Measurements from ENCODE around the gene STEAP4.

Gene STEAP4

GRCh38 chr7:88293866-88294265 is 12.8 kb downstream of the STEAP4 start:
- TF ChIP-seq SIN3A (IDR thresholded peaks at IDR 0.05; ENCODE audit: borderline replicate concordance, insufficient read depth, low read length): no peak
- no peak for TF ChIP-seq FOXP2 (optimal IDR thresholded peaks at IDR 0.05; ENCODE audit: borderline replicate concordance, extremely low read depth, extremely low read length, insufficient read depth)
- TF ChIP-seq REST (IDR thresholded peaks at IDR 0.05; ENCODE audit: insufficient read depth in 1 of 2, low read depth in 2 of 2, low read length in 2 of 2): no peak

GRCh38 chr7:88291398-88292173 is 15.1 kb downstream of the STEAP4 start:
- TF ChIP-seq TAF1 (IDR thresholded peaks at IDR 0.05; ENCODE audit: borderline replicate concordance, insufficient read depth, low read length): no peak
- TF ChIP-seq FOXP2 (optimal IDR thresholded peaks at IDR 0.05; ENCODE audit: borderline replicate concordance, extremely low read depth, extremely low read length, insufficient read depth): peak; percentile 62

GRCh38 chr7:88290491-88290890 is 16.2 kb downstream of the STEAP4 start:
- no peak for TF ChIP-seq SIN3A (IDR thresholded peaks at IDR 0.05; ENCODE audit: borderline replicate concordance, insufficient read depth, low read length)
- TF ChIP-seq FOXP2 (optimal IDR thresholded peaks at IDR 0.05; ENCODE audit: borderline replicate concordance, extremely low read depth, extremely low read length, insufficient read depth): no peak
- TF ChIP-seq REST (IDR thresholded peaks at IDR 0.05; ENCODE audit: insufficient read depth in 1 of 2, low read depth in 2 of 2, low read length in 2 of 2): no peak
- TF ChIP-seq TAF1 (IDR thresholded peaks at IDR 0.05; ENCODE audit: borderline replicate concordance, insufficient read depth, low read length): no peak
- no peak for TF ChIP-seq POLR2AphosphoS5 (IDR thresholded peaks at IDR 0.05; ENCODE audit: low read depth, low read length)

GRCh38 chr7:88289564-88290025 is 17.1 kb downstream of the STEAP4 start:
- TF ChIP-seq POLR2AphosphoS5 (IDR thresholded peaks at IDR 0.05; ENCODE audit: low read depth, low read length): no peak
- no peak for TF ChIP-seq SIN3A (IDR thresholded peaks at IDR 0.05; ENCODE audit: borderline replicate concordance, insufficient read depth, low read length)
- no peak for TF ChIP-seq FOXP2 (optimal IDR thresholded peaks at IDR 0.05; ENCODE audit: borderline replicate concordance, extremely low read depth, extremely low read length, insufficient read depth)
- TF ChIP-seq TAF1 (IDR thresholded peaks at IDR 0.05; ENCODE audit: borderline replicate concordance, insufficient read depth, low read length): no peak
- TF ChIP-seq REST (IDR thresholded peaks at IDR 0.05; ENCODE audit: insufficient read depth in 1 of 2, low read depth in 2 of 2, low read length in 2 of 2): no peak

- no peak for TF ChIP-seq TAF1 (IDR thresholded peaks at IDR 0.05; ENCODE audit: borderline replicate concordance, insufficient read depth, low read length)
- TF ChIP-seq FOXP2 (optimal IDR thresholded peaks at IDR 0.05; ENCODE audit: borderline replicate concordance, extremely low read depth, extremely low read length, insufficient read depth): no peak
- no peak for TF ChIP-seq POLR2AphosphoS5 (IDR thresholded peaks at IDR 0.05; ENCODE audit: low read depth, low read length)
- no peak for TF ChIP-seq SIN3A (IDR thresholded peaks at IDR 0.05; ENCODE audit: borderline replicate concordance, insufficient read depth, low read length)
- TF ChIP-seq REST (IDR thresholded peaks at IDR 0.05; ENCODE audit: insufficient read depth in 1 of 2, low read depth in 2 of 2, low read length in 2 of 2): no peak
These were observed 24.9 kb downstream of the STEAP4 start for GRCh38 chr7:88281749-88282148.

Measured in PFSK-1 (cell line).